Endothelial cell of umbilical vein (primary cell): ENCODE results near the gene ADAM19. TPM values are rescaled to one million over a fixed set of nuclear protein-coding genes. Genes with fewer than 3 reads are reported as not detected.

Experiments used
- BruUV-seq: library from RNA; stranded (reverse); fragments of 400-500 nt; replicated peaks from 2 replicates; lab custom pipeline; 2021; lab: Mats Ljungman, UMichigan
- CTCF ChIA-PET: fragments of 300-600, 350-600 bp; sonication (Branson Sonifier 250); formaldehyde crosslinking; loops from one replicate; lab custom pipeline; 2021; ENCODE audit warnings: antibody characterized with exemption, inconsistent platforms; lab: Charles Lee
- POLR2A ChIA-PET: fragments of 300-600, 350-600 bp; sonication (Branson Sonifier 250); formaldehyde crosslinking; loops from one replicate; lab custom pipeline; 2021; ENCODE audit warnings: antibody characterized with exemption, inconsistent platforms; lab: Charles Lee
- DNase-seq: peaks from one replicate; pipeline ENCODE4 v3.0.0-alpha.2; 2011; ENCODE audit warnings: low read depth, low spot score
- FAIRE-seq: peaks from 2 replicates; lab custom pipeline; 2011; peaks lifted over from hg19 to GRCh38; lab: Jason Lieb, UNC
- H2AFZ ChIP-seq: 2 replicates; pipeline ENCODE4 v1.6.0; 2012; ENCODE audit warnings: low read depth, low read length, control low read depth, inconsistent platforms
- H3K27ac ChIP-seq: 2 replicates; pipeline ENCODE4 v1.5.1; 2011; ENCODE audit warnings: low read depth, mild to moderate bottlenecking, control low read depth, low read length, moderate library complexity; ENCODE audit not compliant: insufficient read depth
- H3K27me3 ChIP-seq, 2 experiments: 2 replicates each; pipeline versions ENCODE4 v1.6.0 to v1.6.1; 2011; ENCODE audit warnings: low read length in 2 of 2, mixed read lengths in 1 of 2; ENCODE audit not compliant: control insufficient read depth in 2 of 2, insufficient read depth in 2 of 2
- H3K36me3 ChIP-seq, 2 experiments: 2 replicates in 1 of 2; 3 replicates in 1 of 2; pipeline ENCODE4 v1.5.1; 2011; ENCODE audit warnings: low read length in 2 of 2, mild to moderate bottlenecking in 1 of 2, moderate library complexity in 1 of 2; ENCODE audit not compliant: control insufficient read depth in 2 of 2, insufficient read depth in 2 of 2; ENCODE audit errors: extremely low read depth in 1 of 2
- H3K4me1 ChIP-seq: 3 replicates; pipeline ENCODE4 v1.5.1; 2011; ENCODE audit warnings: mild to moderate bottlenecking, low read length; ENCODE audit not compliant: control insufficient read depth, insufficient read depth; ENCODE audit errors: extremely low read depth
- H3K4me2 ChIP-seq: 2 replicates; pipeline ENCODE4 v1.6.1; 2011; ENCODE audit warnings: low read length, control low read depth, mixed read lengths; ENCODE audit not compliant: insufficient read depth
- H3K4me3 ChIP-seq, 3 experiments: fragments of 200-600 bp in 1 of 3; sonication (generic), shearing (Covaris generic) in 1 of 3; replicated peaks in 1 of 3; 2 replicates each; pipeline ENCODE4 v1.5.1; 2011 to 2016; ENCODE audit warnings: control low read depth in 3 of 3, low read length in 3 of 3, mild to moderate bottlenecking in 2 of 3, inconsistent platforms in 1 of 3, low read depth in 1 of 3, moderate library complexity in 1 of 3; ENCODE audit not compliant: insufficient read depth in 1 of 3
- H3K79me2 ChIP-seq: 2 replicates; pipeline ENCODE4 v1.6.0; 2012; ENCODE audit warnings: low read length, inconsistent platforms; ENCODE audit not compliant: control insufficient read depth, insufficient read depth
- H3K9ac ChIP-seq: replicated peaks from 2 replicates; pipeline ENCODE3; 2011; ENCODE audit warnings: low read length, control low read depth; ENCODE audit not compliant: insufficient read depth; ENCODE audit errors: extremely low read depth
- H3K9me1 ChIP-seq: replicated peaks from 3 replicates; pipeline ENCODE4 v1.6.0; 2011; ENCODE audit warnings: mild to moderate bottlenecking, low read length; ENCODE audit not compliant: control insufficient read depth, insufficient read depth; ENCODE audit errors: extremely low read depth
- H3K9me3 ChIP-seq: replicated peaks from 2 replicates; pipeline ENCODE4 v1.5.1; 2012; ENCODE audit warnings: low read length, inconsistent platforms; ENCODE audit not compliant: control insufficient read depth, insufficient read depth
- H4K20me1 ChIP-seq: replicated peaks from 2 replicates; pipeline ENCODE3; 2011; ENCODE audit warnings: mild to moderate bottlenecking, low read length; ENCODE audit not compliant: control insufficient read depth, insufficient read depth; ENCODE audit errors: extremely low read depth
- EZH2 ChIP-seq: IDR thresholded peaks from 2 replicates; pipeline ENCODE4 v1.6.1; 2012; ENCODE audit warnings: borderline replicate concordance, low read depth, mild to moderate bottlenecking, moderate library complexity, low read length, inconsistent platforms; ENCODE audit not compliant: severe bottlenecking
- FOS ChIP-seq: IDR thresholded peaks from 2 replicates; pipeline ENCODE4 v1.6.1; 2011; ENCODE audit warnings: mild to moderate bottlenecking, low read length, moderate library complexity, borderline replicate concordance; ENCODE audit not compliant: insufficient read depth
- GATA2 ChIP-seq: IDR thresholded peaks from 2 replicates; pipeline ENCODE4 v1.7.0; 2011; ENCODE audit warnings: low read depth, mild to moderate bottlenecking, moderate library complexity, mixed read lengths, low read length; ENCODE audit not compliant: insufficient read length, insufficient read depth
- JUN ChIP-seq: IDR thresholded peaks from 2 replicates; pipeline ENCODE4 v1.6.1; 2011; ENCODE audit warnings: borderline replicate concordance, low read depth; ENCODE audit not compliant: insufficient read length, insufficient read depth
- MYC ChIP-seq: IDR thresholded peaks from one replicate; pipeline ENCODE4 v1.6.1; 2011; ENCODE audit warnings: mild to moderate bottlenecking, low read depth, low read length
- POLR2A ChIP-seq: IDR thresholded peaks from 2 replicates; pipeline ENCODE4 v1.6.1; 2012; ENCODE audit warnings: low read depth, mild to moderate bottlenecking, control low read depth, low read length
- POLR2AphosphoS5 ChIP-seq: IDR thresholded peaks from 2 replicates; pipeline ENCODE4 v1.6.1; 2012; ENCODE audit warnings: low read depth, mild to moderate bottlenecking, control low read depth, low read length, moderate library complexity; ENCODE audit not compliant: insufficient read depth
- dilution Hi-C: fragments of 300-500 bp; cut with MboI; formaldehyde crosslinking; loops from one replicate; pipeline ENCODE4 v1.15.0; 2019; ENCODE audit warnings: low sequenced_read_pairs; ENCODE audit not compliant: extremely low pct_ligation_motif_present
- intact Hi-C: fragments of 100-400 bp; cut with micrococcal nuclease; formaldehyde crosslinking; loops from one replicate; pipeline ENCODE4 v1.10.0; 2022
- polyA plus RNA-seq, 4 experiments: library from polyadenylated mRNA; depleted of rRNA in 3 of 4; stranded (reverse) in 3 of 4; unstranded in 1 of 4; fragments of >200 nt; gene quantifications; 2 replicates each; pipeline versions ENCODE4 v1.2.1 to v1.2.3, GENCODE V29; 2011 to 2012; ENCODE audit warnings: missing spikeins in 1 of 4
- total RNA-seq: library from RNA; stranded (reverse); gene quantifications from 2 replicates; pipeline ENCODE4 v1.2.3, GENCODE V29; 2021
- TF ChIP-seq, protein P1 (sequence below), 2 donors: IDR thresholded peaks; 1 replicate in 1 of 2; 2 replicates in 1 of 2; pipeline ENCODE4 v1.5.1; 2011; ENCODE audit warnings: low read length in 2 of 2, mild to moderate bottlenecking in 2 of 2, moderate library complexity in 2 of 2, control low read depth in 1 of 2, inconsistent platforms in 1 of 2, low read depth in 1 of 2; ENCODE audit not compliant: insufficient read depth in 1 of 2; ENCODE audit errors: extremely low read depth in 1 of 2
- TF ChIP-seq, protein P2 (sequence below): IDR thresholded peaks from 2 replicates; pipeline ENCODE4 v1.6.1; 2011; ENCODE audit not compliant: insufficient read depth, insufficient read length

The ADAM19 gene
- total and polyA plus RNA-seq, 2 donors (not counting 3 experiments of a cell fraction or from before 2014, with no cell fraction given), result 10.0 to 22.6 TPM

DNA sequence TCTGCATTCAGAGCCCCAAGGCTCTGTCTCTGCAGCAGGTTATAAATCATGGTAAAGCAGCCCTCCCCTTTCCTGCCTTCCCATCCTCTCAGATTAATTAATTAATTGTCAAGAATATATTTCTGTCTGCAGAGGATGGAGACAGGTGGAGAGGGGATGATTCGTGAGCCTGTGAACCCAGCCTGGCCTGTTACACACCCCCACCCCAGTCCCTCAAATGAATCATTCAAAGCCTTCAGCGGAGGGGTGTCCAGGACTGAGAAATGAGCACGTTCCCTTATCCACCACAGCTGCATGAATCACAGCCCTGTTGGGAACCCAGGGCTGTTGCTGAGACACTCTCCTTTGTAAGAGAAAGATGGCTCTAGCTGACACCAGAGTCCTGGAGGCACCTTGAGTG, 59.6 kb downstream of the ADAM19 start:
- POLR2A ChIA-PET, result no interaction called here
- dilution Hi-C loops, result no loop called here
- H2AFZ ChIP-seq, result no peak overlapping the region
- no peak overlapping the region for H3K9ac ChIP-seq
- no peak for TF ChIP-seq GATA2
- no peak for TF ChIP-seq POLR2AphosphoS5
- peak; percentile 53 for TF ChIP-seq FOS
- H3K79me2 ChIP-seq, result no peaks in the 10 kb centered on the region
- H4K20me1 ChIP-seq, result no peaks in the 10 kb centered on the region
- no TSS peak for BruUV-seq
- FAIRE-seq (no peak), DNase-seq (no peak)
- H3K27ac ChIP-seq, result no peak overlapping the region
- no peaks in the 10 kb centered on the region for H3K9me1 ChIP-seq
- no peak overlapping the region for H3K4me2 ChIP-seq
- H3K9me3 ChIP-seq, result no peaks in the 10 kb centered on the region
- no peak overlapping the region for H3K4me3 ChIP-seq
- peaks cover 17% of the 10 kb centered on the region for H3K4me1 ChIP-seq
- CTCF ChIA-PET, result interaction anchor here (1.5 kb wide), 1 partner anchor 44 kb away, joined by 3 read pairs; no protein-coding TSS in a partner anchor
- H3K27me3 ChIP-seq, result no peaks in the 10 kb centered on the region
- intact Hi-C loops, result no loop called here
- H3K36me3 ChIP-seq, result peaks cover 0 to 2% of the 10 kb centered on the region in 2 experiments

DNA sequence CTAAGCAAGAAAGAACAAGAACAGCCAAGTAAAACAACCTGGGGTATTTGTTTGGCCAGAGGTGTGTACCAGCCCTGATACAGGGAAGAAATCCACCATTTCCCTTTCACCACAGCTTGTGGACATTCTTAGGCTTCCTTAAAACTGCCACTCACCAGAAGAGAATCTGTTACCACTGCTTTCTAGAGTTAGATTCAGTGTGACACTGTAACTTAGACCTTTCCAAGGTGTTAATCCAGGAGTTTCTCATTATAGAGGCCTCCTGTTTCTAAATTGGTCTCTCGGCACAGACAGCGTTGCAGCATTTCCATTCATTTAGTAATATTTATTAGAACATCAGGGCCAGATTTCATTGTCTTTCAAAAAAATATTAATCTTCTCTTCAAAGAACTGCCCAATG, 60.6 kb downstream of the ADAM19 start:
- Histone ChIP-seq H3K4me3 (no peak overlapping the region), H3K4me2 (no peak overlapping the region), H3K27me3 (no peaks in the 10 kb centered on the region), H2AFZ (no peak overlapping the region), H3K9ac (no peak overlapping the region), H3K79me2 (no peaks in the 10 kb centered on the region), H3K4me1 (peaks cover 20% of the 10 kb centered on the region), H3K27ac (no peak overlapping the region), H3K9me1 (no peaks in the 10 kb centered on the region), H3K36me3 (peaks cover 0 to 2% of the 10 kb centered on the region in 2 experiments), H3K9me3 (no peaks in the 10 kb centered on the region), H4K20me1 (no peaks in the 10 kb centered on the region)
- dilution Hi-C loops, result no loop called here
- no peak for DNase-seq
- BruUV-seq, result no TSS peak
- no peak for FAIRE-seq
- POLR2A ChIA-PET, result no interaction called here
- CTCF ChIA-PET, result no interaction called here
- TF ChIP-seq POLR2A (no peak), POLR2AphosphoS5 (no peak), FOS (no peak), MYC (no peak), JUN (no peak), EZH2 (no peak), GATA2 (no peak)
- TF ChIP-seq, protein P1, sequence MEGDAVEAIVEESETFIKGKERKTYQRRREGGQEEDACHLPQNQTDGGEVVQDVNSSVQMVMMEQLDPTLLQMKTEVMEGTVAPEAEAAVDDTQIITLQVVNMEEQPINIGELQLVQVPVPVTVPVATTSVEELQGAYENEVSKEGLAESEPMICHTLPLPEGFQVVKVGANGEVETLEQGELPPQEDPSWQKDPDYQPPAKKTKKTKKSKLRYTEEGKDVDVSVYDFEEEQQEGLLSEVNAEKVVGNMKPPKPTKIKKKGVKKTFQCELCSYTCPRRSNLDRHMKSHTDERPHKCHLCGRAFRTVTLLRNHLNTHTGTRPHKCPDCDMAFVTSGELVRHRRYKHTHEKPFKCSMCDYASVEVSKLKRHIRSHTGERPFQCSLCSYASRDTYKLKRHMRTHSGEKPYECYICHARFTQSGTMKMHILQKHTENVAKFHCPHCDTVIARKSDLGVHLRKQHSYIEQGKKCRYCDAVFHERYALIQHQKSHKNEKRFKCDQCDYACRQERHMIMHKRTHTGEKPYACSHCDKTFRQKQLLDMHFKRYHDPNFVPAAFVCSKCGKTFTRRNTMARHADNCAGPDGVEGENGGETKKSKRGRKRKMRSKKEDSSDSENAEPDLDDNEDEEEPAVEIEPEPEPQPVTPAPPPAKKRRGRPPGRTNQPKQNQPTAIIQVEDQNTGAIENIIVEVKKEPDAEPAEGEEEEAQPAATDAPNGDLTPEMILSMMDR (IDR thresholded peaks at IDR 0.05; ENCODE audit: extremely low read depth in 1 of 2, insufficient read depth in 1 of 2, low read depth in 1 of 2, low read length in 2 of 2), result no peak
- TF ChIP-seq, protein P2, sequence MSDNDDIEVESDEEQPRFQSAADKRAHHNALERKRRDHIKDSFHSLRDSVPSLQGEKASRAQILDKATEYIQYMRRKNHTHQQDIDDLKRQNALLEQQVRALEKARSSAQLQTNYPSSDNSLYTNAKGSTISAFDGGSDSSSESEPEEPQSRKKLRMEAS, result no peak
- intact Hi-C loops, result loop anchor here (5.0 kb wide), 3 partner anchors 77 to 157 kb away; partner anchors contain the start of genes C5orf52 and SOX30
